Large intestine (tissue), 12 donors: Measurements from ENCODE around the gene EPB41. TPM values are rescaled to one million over a fixed set of nuclear protein-coding genes. Genes with fewer than 3 reads are reported as not detected.
A peak's percentile ranks its signal among the peaks of the same experiment; 100 is the strongest.
"Not testable (repeated sequence)": the region's sequence is repeated elsewhere in the genome, so short reads cannot be mapped to it uniquely, and the experiment has no call there.

Source experiments
- DNase-seq, 2 donors: peaks; one replicate each; pipeline versions ENCODE4 v3.0.0 to v3.0.0-alpha.2; 2013
- H3K27ac ChIP-seq: one replicate; pipeline ENCODE4 v1.5.1; 2013; ENCODE audit warnings: low read length
- H3K27me3 ChIP-seq: 2 replicates; pipeline ENCODE4 v1.6.1; 2013; ENCODE audit warnings: low read length; ENCODE audit not compliant: control insufficient read depth, insufficient read depth
- H3K36me3 ChIP-seq: 2 replicates; pipeline ENCODE4 v1.6.1; 2013; ENCODE audit warnings: low read length; ENCODE audit not compliant: control insufficient read depth, insufficient read depth
- H3K4me1 ChIP-seq: one replicate; pipeline ENCODE4 v1.6.1; 2013; ENCODE audit warnings: low read length; ENCODE audit not compliant: control insufficient read depth, insufficient read depth
- H3K4me3 ChIP-seq: one replicate; pipeline ENCODE4 v1.5.1; 2013; ENCODE audit warnings: low read length
- H3K9me3 ChIP-seq: one replicate; pipeline ENCODE4 v1.6.1; 2013; ENCODE audit warnings: mild to moderate bottlenecking, low read depth, low read length, moderate library complexity; ENCODE audit not compliant: control insufficient read depth
- WGBS: methylation state at CpG from one replicate; pipeline ENCODE4 v1.1.5; 2013; ENCODE audit warnings: low lambda C conversion rate; ENCODE audit not compliant: insufficient coverage; 5-methylcytosine and 5-hydroxymethylcytosine counted together
- long read RNA-seq, 11 donors: transcript quantifications; one replicate each; lab custom pipeline, GENCODE V29; 2026
- polyA plus RNA-seq: library from polyadenylated mRNA; unstranded; fragments of 120-200 nt; gene quantifications from one replicate; pipeline ENCODE4 v1.2.1, GENCODE V29; 2013

Gene EPB41
- polyA plus RNA-seq, result 54.0 TPM
- long read RNA-seq, donor 1, result 0 reads
- long read RNA-seq, donor 2, full-length matches to known transcripts, result 2 of 2 reads
- long read RNA-seq, donor 2, partial matches to known transcripts, result 0 of 2 reads
- long read RNA-seq, donor 2, other reads (novel, unspliced or antisense), result 0 of 2 reads
- long read RNA-seq, donor 3, result 0 reads
- long read RNA-seq, donor 4, result 0 reads
- long read RNA-seq, donor 5, result 0 reads
- long read RNA-seq, donor 6, full-length matches to known transcripts, result 3 of 3 reads
- long read RNA-seq, donor 6, partial matches to known transcripts, result 0 of 3 reads
- long read RNA-seq, donor 6, other reads (novel, unspliced or antisense), result 0 of 3 reads
- long read RNA-seq, donor 7, result 0 reads
- long read RNA-seq, donor 8, result 0 reads
- long read RNA-seq, donor 9, full-length matches to known transcripts, result 1 of 1 reads
- long read RNA-seq, donor 9, partial matches to known transcripts, result 0 of 1 reads
- long read RNA-seq, donor 9, other reads (novel, unspliced or antisense), result 0 of 1 reads
- long read RNA-seq, donor 10, partial matches to known transcripts, result 60 of 60 reads
- long read RNA-seq, donor 10, other reads (novel, unspliced or antisense), result 0 of 60 reads
- long read RNA-seq, donor 11, result 0 reads

DNA sequence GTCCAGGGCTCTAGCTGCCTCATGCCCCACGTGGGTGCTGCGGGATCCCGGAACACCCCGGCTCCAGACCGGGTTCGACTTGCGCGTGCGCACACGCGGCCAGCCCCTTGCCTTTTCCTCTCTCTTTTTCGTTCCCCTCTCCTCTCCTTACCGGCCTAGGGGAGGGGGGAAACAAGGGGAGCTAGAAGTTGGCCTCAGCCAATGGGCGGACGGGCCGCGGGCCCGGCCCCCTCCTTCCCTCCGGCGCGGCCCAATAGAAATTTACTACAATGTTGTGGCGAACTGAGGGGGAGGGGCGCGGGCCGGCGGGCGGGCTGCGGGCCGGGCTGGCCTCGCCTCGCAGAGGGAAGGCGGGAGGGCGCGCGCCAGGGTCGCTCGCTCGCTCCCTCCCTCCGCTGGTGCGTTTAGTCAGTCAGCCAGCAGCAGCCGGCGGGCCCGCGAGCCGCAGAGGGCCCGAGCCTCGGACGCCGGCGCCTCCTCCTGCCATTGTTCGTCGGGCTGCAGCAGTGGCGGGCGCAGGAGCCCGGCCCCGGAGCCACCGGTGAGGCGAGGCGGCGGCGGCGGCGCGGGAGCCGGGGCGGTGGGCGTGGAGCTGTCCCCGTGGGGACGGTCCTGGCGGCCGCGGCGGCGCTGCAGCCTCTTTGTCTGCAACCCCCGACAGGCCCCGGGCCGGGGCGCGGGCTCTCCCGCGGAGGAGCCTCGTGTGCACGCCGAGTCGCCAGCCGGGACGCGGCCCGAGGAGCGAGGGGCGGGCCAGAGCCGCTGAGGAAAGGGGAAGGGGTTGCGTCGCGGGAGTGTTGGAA lies at the start of gene EPB41:
EPB41 (plus strand) TSS at position 342 of the 803 bp plus-strand sequence. CDS start 72,869 bp downstream, outside the sequence.
- Histone ChIP-seq H3K27me3 (no peaks in the 10 kb centered on the region), H3K4me3 (peak within 1 kb of the TSS; percentile 54), H3K36me3 (no peaks in the 10 kb centered on the region), H3K4me1 (no peaks in the 10 kb centered on the region), H3K27ac (peak within 1 kb of the TSS; percentile 79), H3K9me3 (no peaks in the 10 kb centered on the region)
- WGBS, result no CpG with 5 or more reads among the region's 95 CpGs
- peak; percentile 89 to 94 for DNase-seq

GRCh38 chr1:28864695-28865094 lies 49.7 kb upstream of the EPB41 start:
- H3K27ac ChIP-seq, result no peak overlapping the region
- peaks cover 3% of the 10 kb centered on the region for H3K9me3 ChIP-seq
- WGBS, result no CpG with 5 or more reads among the region's 6 CpGs
- no peaks in the 10 kb centered on the region for H3K36me3 ChIP-seq
- H3K4me1 ChIP-seq, result peaks cover 15% of the 10 kb centered on the region
- DNase-seq, result no peak
- no peaks in the 10 kb centered on the region for H3K27me3 ChIP-seq
- H3K4me3 ChIP-seq, result no peak overlapping the region

- H3K9me3 ChIP-seq, result peaks cover 3% of the 10 kb centered on the region
- H3K36me3 ChIP-seq, result no peaks in the 10 kb centered on the region
- no peak overlapping the region for H3K4me3 ChIP-seq
- peaks cover 9% of the 10 kb centered on the region for H3K4me1 ChIP-seq
- WGBS, result no CpG with 5 or more reads among the region's 10 CpGs
- H3K27ac ChIP-seq, result no peak overlapping the region
- no peaks in the 10 kb centered on the region for H3K27me3 ChIP-seq
- no peak for DNase-seq
Measured at GRCh38 chr1:28865997-28866650, 48.2 kb upstream of the EPB41 start.

DNA sequence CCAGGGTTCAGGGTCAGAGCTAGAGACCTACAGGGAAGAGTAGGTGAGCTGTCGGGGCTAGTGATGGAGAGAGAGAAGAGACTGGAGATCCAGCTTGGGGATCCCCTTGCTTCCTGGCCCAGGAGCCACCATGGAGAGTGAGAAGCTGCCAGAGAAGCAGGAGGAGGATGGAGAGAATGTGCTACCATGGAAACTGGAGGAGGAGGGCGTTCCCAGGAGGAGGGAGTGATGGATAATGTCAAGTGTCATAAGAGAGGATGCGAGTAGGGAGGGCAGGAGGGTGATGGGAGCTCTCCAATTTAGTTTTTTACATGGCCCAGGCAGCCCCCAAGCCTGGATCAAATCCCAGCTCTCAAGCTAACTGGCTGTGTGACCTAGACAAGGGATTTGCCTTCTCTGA lies 46.5 kb upstream of the EPB41 start:
- no peak overlapping the region for H3K4me3 ChIP-seq
- H3K27me3 ChIP-seq, result no peaks in the 10 kb centered on the region
- peaks cover 18% of the 10 kb centered on the region for H3K4me1 ChIP-seq
- no peaks in the 10 kb centered on the region for H3K36me3 ChIP-seq
- H3K9me3 ChIP-seq, result peaks cover under 1% of the 10 kb centered on the region
- H3K27ac ChIP-seq, result no peak overlapping the region
- no CpG with 5 or more reads among the region's 3 CpGs for WGBS
- no peak for DNase-seq

DNA sequence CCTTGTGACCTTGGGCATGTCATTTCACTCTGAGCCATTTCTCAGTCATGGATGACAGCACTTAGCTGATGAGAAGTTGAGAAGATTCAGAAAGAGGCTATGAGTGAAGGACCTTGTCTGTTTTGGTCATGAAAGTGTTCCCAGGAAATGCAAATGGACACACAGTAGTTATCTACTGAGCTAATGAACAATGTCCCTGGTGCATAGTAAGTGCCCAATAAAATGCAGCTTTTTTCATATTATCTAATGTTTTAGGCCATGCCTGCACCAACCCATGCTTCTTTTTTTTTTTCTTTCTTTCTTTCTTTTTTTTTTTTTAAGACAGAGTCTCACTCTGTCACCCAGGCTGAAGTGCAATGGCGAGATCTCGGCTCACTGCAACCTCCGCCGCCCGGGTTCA lies 44.4 kb upstream of the EPB41 start:
- Histone ChIP-seq H3K27me3 (no peaks in the 10 kb centered on the region), H3K9me3 (no peaks in the 10 kb centered on the region), H3K36me3 (no peaks in the 10 kb centered on the region), H3K4me3 (no peak overlapping the region), H3K27ac (no peak overlapping the region), H3K4me1 (peaks cover 24% of the 10 kb centered on the region)
- no peak for DNase-seq
- WGBS, result no CpG with 5 or more reads among the region's 5 CpGs

DNA sequence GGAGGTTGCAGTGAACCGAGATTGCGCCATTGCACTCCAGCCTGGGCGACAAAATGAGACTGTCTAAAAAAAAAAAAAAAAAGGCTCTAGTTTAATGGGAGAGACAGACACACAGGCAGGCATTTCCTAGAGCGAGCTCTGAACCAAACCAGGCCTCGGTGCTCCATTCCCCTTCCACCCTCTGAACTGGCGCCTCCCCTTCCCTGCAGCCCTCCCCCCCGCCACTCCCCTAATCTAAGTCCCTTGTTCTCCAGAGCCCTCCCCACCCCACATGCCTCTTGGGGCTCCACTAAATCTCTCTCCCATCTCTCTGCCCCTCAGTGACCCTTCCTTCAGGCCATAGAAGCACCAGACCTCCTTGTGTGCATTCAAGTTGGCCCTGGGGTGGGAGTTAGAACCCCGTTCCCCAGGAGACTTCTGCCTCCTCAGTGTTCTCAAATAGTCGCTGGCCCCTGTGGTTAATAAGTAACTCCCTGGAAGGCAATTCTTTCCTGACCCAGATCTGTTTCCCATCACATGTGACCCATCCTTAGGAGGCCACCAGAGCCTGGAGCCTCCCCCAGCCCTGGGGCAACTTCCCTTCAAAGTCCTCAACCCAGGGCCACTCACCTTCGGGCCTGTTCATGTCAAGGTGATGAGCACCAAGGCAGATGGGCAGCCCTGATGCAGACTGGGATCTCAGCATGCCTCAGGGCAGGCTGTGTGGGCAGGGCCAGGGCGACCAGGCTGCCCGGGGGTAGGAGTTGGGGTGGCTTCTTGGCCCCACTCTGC lies 42.6 kb upstream of the EPB41 start:
- Histone ChIP-seq H3K27ac (peak overlapping the region; percentile 94), H3K36me3 (no peaks in the 10 kb centered on the region), H3K9me3 (no peaks in the 10 kb centered on the region), H3K27me3 (no peaks in the 10 kb centered on the region), H3K4me3 (peak overlapping the region; percentile 26), H3K4me1 (peaks cover 24% of the 10 kb centered on the region)
- 59% methylated on average over 3 of the region's 12 CpGs for WGBS
- DNase-seq, result peak; percentile 82 to 96

- not testable (repeated sequence) for H3K36me3 ChIP-seq, H3K9me3 ChIP-seq, H3K27ac ChIP-seq, H3K27me3 ChIP-seq, H3K4me3 ChIP-seq, DNase-seq
- H3K4me1 ChIP-seq, result peaks cover 26% of the 10 kb centered on the region
- no CpG with 5 or more reads among the region's 5 CpGs for WGBS
Measured at GRCh38 chr1:28875134-28875533, 39.2 kb upstream of the EPB41 start.

DNA sequence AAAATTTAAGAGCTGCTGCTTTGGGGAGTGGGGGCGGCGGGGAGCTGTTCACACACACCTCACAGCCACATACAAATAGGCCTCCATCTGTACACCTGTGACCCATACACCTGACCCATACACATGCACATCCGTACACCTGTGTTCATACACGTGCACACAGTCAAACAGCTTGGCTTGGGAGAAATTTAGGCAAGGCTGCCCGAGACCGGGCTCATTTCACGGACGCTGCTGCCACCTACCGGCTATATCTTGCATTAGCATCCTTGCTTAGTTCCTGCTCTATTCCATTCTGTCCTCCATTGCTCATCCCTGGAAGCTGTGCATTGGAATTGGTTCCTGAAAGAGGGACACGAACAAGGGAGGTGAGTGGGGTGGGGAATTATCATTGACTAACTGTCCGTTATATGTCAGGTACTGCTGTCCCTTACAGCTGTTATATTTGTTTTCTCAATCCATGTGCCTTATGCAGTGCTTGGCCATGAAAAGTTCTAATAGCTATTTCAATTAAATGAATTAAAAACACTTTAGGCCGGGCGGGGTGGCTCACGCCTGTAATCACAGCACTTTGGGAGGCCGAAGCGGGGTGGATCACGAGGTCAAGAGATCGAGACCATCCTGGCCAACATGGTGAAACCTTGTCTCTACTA lies 37.1 kb upstream of the EPB41 start:
- peaks cover 12% of the 10 kb centered on the region for H3K4me1 ChIP-seq
- H3K4me3 ChIP-seq, result no peak overlapping the region
- no peaks in the 10 kb centered on the region for H3K9me3 ChIP-seq
- no peaks in the 10 kb centered on the region for H3K27me3 ChIP-seq
- WGBS, result 0% methylated on average over 1 of the region's 18 CpGs
- H3K36me3 ChIP-seq, result no peaks in the 10 kb centered on the region
- H3K27ac ChIP-seq, result no peak overlapping the region
- peak; percentile 72 to 74 for DNase-seq

DNA sequence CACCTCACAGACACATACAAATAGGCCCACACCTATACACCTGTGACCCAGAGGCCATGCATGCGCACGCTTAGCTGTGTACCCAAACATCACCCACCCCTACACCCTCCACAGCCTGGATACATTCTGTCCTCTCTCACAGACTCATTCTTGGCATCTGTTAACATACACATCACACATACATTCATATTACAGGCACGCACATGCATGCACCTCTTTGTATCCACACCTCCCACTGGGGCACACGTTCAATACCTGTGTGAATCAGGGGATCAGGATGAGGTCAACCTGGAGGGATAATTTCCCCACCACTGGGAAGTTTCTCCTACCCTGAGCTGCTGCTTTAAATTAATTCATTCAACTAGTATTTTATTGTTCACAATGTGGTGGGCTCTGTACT lies 35.6 kb upstream of the EPB41 start:
- no CpG with 5 or more reads among the region's 4 CpGs for WGBS
- no peaks in the 10 kb centered on the region for H3K9me3 ChIP-seq

More for the DNA sequence above, 35.6 kb upstream of the EPB41 start:
- H3K4me3 ChIP-seq, result no peak overlapping the region
- no peaks in the 10 kb centered on the region for H3K36me3 ChIP-seq
- H3K27me3 ChIP-seq, result no peaks in the 10 kb centered on the region
- no peak overlapping the region for H3K27ac ChIP-seq
- peaks cover 6% of the 10 kb centered on the region for H3K4me1 ChIP-seq
- no peak for DNase-seq
